ENCODE data around the gene PEX14.

The PEX14 gene

DNA sequence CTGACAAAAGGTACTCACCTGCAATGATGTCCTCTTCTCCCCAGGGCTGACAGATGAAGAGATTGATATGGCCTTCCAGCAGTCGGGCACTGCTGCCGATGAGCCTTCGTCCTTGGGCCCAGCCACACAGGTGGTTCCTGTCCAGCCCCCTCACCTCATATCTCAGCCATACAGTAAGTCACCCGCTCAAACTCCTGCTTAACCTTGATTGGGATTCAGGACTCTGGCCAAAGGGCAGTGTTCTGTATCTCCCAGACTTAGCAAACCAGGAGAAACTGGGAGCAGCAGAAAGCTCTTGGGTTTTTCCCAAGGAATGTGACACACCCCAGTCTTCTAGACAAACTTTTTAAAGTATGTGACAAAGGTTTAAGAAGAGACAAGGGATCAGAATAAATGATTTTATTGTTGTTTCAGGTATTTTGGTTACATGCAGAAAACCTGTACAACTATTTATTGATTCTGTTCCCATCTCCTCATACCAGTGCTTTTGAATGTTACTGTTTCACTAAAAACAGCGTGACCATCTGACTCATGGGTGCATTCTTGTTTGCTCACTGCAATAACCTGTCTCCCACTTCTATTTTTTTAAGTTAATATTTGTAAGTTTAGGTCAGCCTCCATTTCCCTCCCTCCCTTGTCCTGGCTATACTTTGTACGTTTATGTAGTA lies 124.6 kb downstream of the PEX14 start:
- DNase-seq: no peak

DNA sequence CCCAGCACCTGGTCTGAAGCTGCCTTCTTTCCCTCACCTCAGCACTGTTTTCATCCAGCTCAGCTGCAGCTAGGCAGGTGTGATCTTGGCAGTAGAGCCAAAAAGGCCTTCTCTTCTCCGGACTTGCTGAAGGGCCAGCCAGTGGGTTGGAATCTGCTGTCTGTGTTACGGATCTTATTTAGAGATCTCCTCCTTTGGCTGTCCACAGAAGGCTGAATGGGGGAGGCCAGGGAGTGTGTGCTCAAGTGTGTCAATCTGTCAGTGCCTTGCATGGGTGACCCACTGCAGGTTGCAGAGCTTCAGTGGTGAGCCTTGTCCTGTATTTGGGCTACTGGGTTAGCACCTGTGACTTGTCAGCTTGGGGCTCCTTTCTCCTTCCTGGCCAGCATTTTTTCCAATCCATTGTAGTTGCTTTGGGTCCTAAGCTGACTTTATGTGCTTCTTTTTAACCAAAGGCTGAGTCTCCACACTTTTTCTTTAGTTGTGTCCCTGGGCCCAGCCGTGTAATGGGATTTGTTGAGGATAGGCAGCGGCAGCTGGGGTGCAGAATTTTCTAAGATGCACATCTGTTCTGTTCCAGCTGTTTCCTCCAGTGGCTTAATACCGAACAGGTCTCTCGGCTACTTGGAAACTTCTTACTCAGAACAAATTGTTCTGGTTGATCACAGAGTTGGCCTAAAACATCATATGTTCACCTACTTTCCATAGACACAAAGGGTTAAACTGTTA lies 126.8 kb downstream of the PEX14 start:
- no peak for DNase-seq

DNA sequence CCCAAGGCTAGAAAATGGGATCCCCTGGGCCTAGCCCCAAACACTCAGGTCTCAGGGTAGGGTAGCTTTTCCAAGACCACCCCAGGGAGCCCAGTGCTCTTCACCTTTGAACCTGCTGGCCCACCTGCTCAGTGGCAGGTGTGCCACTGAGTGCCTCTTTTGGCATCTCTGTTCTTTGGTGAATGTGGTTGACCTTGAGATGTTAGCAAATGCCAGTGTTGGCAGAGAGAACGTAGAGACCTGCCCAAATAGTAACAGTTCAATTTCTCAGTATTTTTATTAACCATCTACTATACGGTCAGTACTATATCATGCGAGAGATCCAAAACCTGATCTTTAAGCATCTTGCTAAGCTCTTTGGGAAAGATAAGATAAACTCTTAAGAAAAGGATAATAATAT lies 128.2 kb downstream of the PEX14 start:
- DNase-seq: no peak

DNA sequence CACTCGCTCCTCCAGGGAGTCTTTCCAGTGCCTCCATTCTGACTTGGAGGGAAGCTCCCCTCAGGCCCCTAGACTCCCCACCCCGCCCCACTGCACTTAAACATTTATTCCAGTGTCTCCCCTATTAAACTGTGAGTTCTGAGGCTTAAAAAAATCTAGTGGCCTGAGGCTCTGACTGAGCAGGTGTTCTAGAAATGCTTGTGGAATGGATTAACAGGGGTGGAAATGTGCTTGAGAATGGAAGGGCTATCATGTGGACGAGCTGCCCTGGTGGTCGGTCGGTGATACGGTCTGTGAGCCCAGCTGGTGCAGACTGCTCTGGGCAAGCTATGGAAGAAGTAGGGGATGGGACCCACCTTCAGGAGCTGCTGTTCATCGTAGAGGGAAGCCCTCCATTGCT lies 130.2 kb downstream of the PEX14 start:
- no peak for DNase-seq

DNA sequence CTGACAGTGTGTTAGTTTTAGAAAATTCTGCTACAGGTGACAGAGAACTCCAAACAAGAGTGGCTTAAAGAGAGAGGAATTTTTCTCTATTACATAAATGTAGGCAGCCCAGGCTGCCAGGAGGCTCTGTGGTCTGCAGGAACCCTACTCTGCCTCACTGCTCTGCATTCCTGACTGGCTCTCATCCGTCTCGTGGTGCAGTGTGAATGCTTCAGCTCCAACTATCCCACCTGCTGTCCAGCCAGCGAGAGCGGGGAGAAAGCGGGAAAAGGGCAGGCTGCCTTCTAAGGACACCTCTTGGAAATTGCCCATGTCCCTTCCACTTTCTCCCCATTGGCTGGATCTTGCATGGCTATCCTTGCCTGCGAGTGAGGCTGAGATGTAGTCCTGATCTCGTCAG lies 131.3 kb downstream of the PEX14 start:
- DNase-seq: no peak

DNA sequence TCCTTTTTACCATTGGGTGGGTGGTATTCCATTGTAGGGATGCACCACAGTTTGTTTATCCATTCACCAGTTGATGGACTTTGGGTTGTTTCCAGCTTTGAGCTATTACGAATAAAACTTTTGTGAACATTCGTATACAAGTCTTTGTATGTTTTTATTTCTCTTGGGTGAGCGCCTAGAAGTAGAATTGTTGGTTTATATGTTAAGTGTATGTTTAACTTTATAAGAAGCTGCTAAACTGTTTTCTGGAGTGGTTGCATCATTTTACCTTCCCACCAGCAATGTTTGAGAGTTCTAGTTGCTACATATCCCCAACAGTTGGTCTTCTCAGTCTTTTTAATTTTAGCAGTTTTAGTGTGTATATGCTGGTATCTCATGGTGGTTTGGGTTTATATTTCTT lies 132.5 kb downstream of the PEX14 start:
- DNase-seq: no peak

DNA sequence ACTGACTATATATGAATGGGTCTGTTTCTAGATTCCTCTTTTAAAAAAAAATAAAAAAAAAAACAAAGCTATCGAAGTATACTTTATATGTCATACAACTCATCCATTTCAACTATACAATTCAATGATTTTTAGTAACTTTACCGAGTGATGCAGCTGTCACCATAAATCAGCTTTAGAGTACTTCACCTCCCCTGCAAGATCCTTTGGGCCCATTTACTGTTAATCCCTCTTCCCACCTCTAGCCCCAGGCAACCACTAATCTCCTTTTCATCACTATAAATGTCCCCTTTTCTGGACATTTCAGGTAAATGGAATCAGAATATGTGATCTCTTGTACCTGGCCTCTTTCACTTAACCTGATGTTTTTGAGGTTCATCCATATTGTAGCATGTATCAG lies 133.9 kb downstream of the PEX14 start:
- DNase-seq: peak; percentile 9

DNA sequence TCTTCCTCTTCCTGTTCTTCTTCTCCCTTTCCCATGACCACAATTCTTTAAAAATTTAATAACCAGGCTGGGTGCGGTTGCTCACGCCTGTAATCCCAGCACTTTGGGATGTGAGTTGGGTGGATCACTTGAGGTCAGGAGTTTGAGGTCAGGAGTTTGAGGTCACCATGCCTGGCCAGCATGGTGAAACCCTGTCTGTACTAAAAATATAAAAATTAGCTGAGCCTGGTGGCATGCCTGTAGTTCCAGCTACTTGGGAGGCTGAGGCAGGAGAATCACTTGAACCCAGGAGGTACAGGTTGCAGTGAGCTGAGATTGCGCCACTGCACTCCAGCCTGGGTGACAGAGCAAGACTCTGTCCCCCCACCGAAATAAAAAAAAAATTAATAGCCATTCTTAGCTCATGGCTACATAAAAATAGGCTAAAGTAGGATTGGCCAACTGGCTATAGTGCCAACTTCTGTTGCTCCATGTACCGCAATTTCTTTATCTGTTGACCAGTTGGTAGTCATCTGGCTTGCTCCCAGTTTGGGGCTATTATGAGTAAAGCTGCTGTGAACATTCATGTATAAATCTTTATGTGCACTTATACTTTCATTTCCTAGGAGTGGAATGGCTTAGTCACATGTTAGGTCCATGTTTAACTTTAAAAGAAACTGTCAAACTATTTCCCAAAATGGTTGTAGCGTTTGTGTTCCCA lies 136.3 kb downstream of the PEX14 start:
- DNase-seq: no peak

DNA sequence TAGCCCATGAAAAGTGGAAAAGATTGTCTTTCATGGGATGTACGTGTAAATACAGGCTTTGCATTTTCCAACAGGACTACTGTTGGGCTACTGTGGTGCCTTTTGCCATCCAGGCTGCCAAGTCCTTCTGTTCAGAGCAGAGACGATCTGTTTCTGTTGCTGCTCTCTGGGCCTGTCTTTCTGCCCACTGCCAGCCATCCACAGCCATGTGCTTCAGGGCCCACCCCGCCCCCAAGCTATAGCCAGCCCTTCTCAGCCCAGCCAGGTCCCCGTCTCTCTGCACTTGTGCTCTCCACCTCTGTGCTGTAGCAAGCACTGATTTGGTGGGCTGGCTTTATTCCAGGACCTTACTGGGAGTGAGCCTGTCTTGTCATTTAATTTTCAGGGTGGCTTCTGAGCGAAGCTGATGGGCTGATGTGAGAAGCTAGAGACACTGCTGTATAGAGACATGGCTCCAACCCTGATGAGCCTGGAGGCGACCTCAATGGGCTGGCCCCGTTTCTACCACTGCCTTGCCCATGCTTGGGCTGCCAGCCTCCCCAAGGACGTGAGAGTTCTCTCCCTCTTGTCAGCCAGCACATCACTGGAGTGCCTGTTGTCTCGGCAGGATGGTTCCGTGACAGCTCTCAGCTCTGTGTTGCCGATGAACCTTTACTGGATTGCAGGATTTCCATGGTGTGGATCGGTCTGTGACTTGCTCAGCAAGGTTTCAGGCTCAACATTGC lies 137.8 kb downstream of the PEX14 start:
- DNase-seq: no peak

DNA sequence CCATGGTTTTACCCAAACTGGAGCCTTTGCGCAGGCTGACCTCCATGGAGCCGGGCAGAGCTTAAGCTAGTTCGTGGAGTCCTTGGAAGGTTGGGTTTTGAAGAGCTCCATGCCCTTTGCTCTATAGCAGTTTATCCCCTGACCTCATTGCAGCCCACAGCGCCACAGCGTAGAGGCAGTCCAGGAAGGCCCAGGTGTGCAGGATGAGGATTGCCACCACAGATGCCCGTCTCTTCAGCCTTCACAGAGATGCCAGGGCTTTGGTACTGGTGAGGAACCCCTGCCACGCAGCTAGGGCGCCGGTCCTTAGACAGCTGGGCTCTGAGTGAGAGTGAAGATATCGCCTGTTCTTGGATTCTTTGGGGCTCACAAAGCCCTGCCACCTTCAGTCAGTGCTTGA lies 138.6 kb downstream of the PEX14 start:
- DNase-seq: no peak

DNA sequence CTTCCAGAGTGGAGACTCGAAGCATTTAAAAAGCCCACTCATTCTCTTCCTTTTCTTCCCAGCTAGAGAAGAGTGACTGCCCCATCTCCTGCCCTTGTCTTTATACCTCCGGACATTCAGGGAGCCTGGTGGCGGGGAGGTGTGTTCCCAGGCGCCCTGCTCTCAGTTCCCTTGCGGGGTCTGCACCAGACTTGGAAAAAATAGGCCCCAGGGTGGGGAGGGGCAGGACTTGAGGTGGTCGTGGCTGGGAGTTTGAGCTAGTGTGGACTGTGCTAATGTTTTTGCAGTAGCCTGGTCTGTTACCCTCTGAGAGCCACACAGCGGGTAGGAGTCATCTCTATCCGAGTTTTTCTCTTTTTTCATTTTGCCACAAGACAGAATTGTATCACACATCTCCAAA lies 139.1 kb downstream of the PEX14 start:
- DNase-seq: no peak

DNA sequence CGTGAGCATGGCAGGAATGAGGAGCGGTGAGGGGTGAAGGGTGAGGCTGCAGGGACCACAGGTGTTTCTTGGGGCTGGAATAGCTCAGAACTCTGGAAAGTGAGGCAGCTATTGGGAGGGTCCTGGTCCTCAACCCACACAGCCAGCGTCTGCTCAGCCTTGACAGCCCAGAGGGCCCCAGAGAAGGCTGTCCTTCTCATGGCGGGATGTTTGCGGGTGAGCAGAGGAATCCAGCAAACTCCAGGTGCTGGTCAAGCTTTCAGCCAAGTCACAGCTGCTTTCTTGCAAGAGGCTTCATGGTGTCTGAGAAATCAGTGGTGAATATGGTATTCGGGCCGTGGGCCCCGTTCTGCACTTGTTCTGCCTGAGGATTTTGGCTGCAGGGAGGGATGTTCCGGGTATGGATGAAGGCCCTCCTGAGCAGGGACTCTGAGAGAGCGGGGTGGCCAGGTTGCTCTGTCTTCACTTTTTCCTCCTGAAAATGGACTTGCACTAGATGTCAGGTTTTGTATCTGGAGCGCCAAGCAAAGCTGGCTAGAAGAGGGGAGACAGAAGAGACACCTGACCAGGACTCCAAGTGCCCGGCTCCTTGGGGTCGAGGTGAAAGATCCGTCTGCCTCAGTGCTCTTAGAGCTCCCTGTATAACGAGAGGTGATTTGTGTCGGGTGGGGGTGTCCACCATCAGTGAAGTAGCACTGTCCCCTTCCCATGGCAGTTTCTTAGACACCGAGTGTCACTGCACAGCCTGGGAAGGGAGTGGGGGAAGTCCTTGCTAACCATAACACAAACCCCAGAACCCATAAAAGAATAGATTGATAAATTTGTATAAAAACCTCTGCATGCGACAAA lies 139.9 kb downstream of the PEX14 start:
- no peak for DNase-seq

DNA sequence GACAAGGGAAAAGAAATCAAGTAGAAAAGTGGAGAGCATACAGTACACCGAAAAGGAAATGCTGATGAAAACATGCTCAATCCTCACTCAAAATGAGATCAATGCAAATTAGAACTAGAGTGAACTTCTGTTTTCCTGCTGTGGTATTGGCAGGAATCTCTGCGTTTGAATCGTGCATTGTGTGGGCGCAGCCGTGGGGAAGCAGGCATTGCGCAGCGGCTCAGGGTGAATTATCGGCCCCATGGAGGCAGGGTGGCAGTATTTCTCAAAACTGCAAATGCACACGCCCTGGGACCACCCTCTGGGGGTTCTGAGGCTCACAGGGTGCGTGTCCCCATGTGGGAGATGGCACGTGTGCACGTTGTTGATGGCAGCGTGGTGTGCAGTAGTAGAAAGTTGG lies 140.6 kb downstream of the PEX14 start:
- no peak for DNase-seq

DNA sequence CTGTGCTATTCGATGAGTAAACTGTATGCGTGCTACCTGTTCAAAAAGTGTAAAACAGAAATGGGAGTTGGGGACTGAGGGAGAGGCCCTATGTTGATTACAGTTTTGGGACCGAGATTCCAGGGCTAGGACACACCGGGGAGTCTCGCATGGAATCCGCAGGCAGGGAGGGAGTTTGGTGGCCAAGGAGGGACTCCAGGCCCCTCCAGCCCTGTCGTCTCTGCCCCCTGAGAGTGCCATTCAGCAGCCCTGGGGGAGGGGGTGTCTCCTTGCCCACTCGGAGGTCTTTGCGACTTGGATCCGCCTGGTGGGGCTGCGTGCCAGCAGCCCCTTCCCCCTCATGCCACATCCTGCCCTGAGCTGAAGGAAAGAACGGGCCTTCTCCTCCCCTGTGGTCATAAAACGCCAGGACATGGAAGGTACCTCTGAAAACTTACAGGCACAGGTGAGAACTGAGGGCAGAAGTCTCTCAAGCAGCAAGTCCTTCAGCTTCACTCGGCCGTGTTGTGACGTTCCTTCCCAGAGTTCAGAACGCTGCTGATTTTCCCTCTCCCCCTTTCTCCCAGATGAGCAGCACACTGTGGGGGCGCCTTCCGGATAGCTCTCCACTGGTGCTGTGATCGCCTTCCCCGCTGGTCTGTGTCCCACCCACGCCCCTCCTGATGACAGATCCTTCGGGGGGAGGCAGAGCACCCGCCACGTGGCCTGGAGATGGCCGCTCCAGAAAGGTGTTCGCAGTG lies 141.4 kb downstream of the PEX14 start:
- DNase-seq: no peak

DNA sequence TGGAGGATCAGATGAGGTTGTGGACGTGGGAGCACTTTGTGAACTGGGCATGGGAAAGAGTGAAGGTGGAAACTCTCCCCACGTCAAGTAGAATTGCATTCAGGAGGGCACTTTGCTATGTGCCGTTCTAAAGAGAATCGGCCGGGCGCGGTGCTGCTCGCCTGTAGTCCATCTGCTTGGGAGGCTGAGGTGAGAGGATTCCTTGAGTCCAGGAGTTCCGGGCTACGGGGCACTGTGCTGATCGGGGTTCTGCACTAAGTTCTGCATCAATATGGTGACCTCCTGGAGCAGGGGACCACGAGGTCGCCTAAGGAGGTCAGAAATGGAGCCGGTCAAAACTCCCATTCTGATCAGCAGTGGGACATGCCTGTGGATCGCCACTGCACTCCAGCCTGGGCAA lies 141.9 kb downstream of the PEX14 start:
- DNase-seq: no peak

DNA sequence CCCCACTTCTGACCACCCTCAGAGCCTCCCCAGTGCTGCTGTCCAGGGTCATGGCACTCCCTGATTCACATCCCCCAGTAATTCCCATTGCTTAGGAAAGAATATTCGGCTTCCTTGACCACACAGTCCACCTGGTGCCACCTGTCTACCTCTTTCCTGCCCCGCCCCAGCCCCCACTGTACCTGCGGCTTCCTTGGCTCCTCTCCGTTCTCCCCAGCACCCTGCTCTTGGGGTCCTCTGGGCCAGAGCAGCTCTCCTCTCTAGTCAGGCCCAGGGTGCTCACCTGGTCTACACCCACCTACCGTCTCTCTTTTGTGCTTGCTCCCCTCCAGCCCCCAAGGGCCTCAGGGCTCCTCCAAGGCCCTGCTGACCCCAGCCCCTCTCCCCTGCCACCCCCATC lies 142.6 kb downstream of the PEX14 start:
- DNase-seq: no peak

DNA sequence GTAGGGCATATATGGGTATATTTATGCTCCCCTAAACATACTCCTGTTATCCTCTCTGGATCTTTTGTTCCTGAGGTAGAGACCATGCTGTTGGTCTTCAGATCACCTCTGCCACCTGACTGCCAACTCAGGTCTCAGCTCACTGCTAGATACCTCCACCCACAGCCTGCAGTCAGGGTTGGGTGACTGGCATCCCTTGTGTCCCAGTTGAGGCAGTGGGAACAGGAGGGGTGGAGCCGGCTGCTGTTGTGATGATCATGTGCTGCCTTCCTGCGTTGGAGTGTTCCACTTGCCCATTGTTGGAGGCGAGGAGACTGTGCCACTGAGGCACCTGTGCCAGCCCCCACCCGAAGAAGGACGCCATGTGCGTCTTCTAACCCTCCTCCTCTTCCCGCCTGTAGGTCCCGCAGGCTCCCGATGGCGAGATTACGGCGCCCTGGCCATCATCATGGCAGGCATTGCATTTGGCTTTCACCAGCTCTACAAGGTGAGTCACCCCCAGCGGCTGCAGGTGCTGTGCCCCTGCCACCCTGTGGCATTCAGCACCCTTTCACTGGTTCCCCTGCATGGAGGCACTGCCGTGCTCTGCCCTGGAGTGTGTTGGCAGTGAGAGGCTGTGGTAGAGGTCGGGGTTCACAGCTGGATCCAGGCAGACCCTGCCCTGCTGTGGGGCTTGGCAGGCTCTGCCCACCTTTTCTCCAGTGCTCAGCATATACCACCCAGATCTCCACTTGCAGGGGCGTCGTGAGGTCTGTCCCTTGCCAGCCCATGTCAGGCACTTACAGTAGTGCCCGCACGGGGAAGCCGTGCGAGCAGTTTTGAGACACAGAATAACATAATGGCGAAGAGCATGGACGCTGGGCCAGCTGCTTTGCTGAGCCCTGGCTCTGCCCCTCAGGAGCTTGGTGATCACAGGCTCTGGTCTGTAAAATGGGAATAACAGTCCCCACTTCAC lies 143.5 kb downstream of the PEX14 start:
- DNase-seq: no peak

DNA sequence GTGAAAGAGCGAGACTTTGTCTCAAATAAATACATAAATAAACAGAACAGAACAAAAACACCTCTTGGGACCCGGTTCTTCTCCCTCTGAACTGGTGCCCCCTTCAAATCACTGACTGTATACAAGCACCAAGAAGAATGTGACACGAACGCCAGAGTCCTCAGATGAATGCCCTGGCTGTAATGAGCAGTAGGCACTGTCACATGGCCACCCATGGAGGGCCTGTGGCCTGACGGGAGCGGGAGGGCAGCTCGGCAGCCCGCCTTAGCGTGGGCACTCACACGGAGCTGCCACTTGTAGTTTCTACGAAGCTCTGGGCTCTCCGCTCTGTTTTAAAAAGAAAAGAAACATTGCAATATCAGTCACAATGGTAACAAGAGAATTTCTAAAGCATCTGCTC lies 146.0 kb downstream of the PEX14 start:
- no peak for DNase-seq

DNA sequence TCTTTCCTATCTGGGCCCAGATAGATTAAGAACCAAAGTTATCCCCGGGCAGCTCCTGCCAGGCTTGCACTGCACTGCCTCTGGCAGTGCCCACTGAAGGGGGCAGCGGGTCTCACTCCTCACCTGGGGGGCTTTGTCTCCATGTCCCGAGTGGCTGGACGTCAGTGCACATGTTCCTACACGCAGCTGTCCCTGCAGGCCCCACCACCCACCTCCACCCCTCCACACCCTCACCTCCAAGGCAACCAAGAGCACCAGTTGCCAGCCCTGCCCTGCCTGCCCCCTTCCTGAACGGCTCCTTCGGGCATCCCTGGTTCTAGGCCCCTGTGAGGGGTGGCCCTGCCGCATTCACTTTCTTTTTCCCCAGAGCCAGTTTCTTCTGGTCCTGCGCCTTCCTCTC lies 147.2 kb downstream of the PEX14 start:
- no peak for DNase-seq

DNA sequence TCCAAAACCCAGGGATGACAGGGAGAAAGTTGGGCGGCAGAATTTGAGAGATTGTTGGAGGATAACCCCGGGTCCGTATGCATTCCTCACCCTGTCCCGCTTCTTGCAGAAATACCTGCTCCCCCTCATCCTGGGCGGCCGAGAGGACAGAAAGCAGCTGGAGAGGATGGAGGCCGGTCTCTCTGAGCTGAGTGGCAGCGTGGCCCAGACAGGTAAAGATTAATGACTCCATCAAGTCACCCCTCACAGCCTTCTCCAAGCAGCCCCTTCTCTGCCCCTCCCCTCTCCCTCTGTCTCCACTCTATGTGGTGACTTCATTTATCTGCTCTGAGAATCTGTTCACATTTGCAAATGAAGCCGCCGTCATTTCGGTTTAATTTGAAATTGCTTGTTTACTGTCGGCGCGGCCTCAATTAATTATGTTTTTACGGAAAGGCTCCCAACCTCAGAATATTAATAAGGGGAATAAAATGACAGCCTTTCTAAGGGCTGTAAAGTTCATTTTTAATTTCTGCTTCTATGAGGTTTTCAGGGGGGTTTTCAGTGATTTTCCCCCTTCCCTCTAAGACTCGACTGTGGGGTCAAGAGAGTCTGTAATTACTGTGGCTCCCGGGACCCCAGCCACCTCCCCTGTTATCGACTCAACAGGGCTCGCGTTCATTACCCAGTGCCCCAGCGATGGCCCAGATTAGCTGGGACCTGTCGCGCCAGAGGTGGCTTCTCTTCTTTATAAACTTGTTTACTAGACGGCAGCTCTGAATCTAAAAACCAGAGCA lies 148.3 kb downstream of the PEX14 start:
- no peak for DNase-seq
